ENCODE results near the gene ADPRS. TPM values are rescaled to one million over a fixed set of nuclear protein-coding genes. Genes with fewer than 3 reads are reported as not detected.

Gene ADPRS
- total RNA-seq, 4 donors from 2014 or later: 18.9 to 35.9 (median 29.7) TPM

- no peak for TF ChIP-seq CTCF (IDR thresholded peaks at IDR 0.05; ENCODE audit: low read depth)
Observed at GRCh38 chr1:36088265-36088576, 471 bp upstream of the ADPRS start.

GRCh38 chr1:36089393-36090121 is 865 bp downstream of the ADPRS start:
- TF ChIP-seq CTCF (IDR thresholded peaks at IDR 0.05; ENCODE audit: low read depth): no peak

GRCh38 chr1:36091141-36091540 is 2.4 kb downstream of the ADPRS start:
- TF ChIP-seq CTCF (IDR thresholded peaks at IDR 0.05; ENCODE audit: low read depth): no peak

- TF ChIP-seq CTCF (IDR thresholded peaks at IDR 0.05; ENCODE audit: low read depth): no peak
Observed at GRCh38 chr1:36091698-36092097, 3.0 kb downstream of the ADPRS start.

- no peak for TF ChIP-seq CTCF (IDR thresholded peaks at IDR 0.05; ENCODE audit: low read depth)
Observed at GRCh38 chr1:36092166-36092797, 3.6 kb downstream of the ADPRS start.

GRCh38 chr1:36092798-36093185 is 4.1 kb downstream of the ADPRS start:
- TF ChIP-seq CTCF (IDR thresholded peaks at IDR 0.05; ENCODE audit: low read depth): no peak

GRCh38 chr1:36093226-36093625 is 4.5 kb downstream of the ADPRS start:
- no peak for TF ChIP-seq CTCF (IDR thresholded peaks at IDR 0.05; ENCODE audit: low read depth)
